HG03064 (cell line): Measurements from ENCODE around the gene BACH2.
"Not testable (repeated sequence)": the region's sequence is repeated elsewhere in the genome, so short reads cannot be mapped to it uniquely, and the experiment has no call there.

Experiments
- ATAC-seq: cut with Tn5 transposase; IDR thresholded peaks from one replicate; pipeline ENCODE4 v1.9.1; 2021; ENCODE audit warnings: low read depth; ENCODE audit not compliant: unreplicated experiment

BACH2 gene

DNA sequence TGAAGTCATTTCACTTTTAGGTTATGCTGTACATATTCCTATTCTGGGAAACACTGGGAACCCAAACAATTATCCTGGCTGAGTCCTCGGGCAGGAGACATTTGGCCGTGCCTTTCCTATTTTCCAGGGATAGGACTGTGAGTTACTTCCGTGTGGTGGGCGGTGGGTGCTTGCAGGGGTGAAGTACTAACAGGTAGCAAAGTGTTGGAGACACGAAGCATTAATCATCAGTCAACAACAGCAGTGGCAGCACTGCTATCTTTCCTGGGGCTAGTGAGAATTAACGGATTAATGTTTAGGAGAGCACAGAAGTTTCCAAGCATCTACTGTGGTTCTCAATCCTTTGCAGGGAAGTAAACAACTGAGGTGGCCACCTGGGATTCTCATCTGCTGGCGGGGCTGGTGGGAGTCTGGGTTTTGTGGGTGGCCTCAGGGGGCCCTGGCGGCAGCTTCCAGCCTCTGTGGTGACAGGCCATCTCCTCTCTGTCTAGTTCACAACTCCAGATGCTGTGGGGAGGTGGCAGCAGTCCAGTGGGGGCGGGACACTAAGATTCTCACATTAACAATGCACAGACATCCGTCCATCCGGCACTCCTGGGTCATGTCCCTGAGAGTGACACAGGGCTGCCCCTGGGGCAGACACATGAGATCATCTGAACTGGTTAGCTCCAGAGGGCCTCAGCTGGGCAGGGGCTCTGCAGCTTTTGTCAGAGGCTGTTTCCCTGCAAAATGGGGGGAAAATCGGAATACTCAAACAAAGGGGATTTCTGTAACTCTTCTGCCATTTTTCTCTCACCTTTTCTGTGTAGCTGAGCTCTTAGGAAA, 311.5 kb downstream of the BACH2 start:
- no peak for ATAC-seq

DNA sequence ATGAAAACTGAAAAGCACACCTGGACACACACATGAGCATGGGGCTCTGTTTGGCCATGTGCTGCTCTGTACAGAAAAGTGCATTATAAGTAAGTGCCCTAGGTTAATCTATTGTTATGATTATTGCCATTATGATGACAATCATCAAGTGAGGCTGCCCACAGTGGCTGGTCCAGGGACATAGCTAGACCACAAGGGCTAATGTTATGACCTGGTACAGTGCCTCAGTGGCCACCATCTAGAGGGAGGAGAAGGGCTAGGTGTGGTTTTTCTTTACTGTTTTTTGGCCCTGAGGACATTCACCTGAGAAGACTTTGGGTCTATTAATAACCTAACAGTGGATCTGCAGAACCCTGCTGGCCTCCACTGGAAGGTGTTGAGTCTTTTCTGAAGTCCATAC, 316.3 kb downstream of the BACH2 start:
- ATAC-seq = no peak

DNA sequence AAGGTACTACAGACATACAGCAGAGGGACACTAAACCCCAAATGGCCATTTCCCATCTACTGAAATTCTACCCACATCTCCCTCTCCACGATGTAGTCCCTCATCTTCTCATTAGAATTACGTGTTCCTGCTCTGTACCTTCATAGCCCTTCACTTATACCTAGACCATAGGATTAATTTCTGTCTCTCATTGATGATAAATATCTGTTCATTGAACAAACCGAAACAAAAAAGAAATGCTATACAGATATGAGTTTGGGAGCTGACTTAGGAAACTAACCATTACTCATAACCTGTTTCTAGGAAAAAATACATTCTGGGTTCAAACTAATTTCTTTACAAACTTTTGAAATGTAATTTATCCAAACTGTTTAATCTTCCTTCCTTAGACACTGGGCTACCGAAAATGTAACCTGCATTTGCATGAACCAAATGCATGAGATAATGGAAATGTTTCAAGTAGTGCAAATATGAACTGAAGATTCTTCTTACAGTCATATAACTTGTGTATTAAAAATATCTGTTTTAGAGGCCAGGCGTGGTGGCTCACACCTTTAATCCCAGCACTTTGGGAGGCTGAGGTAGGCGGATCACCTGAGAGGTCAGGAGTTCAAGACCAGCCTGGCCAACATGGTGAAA, 317.0 kb downstream of the BACH2 start:
- no peak for ATAC-seq

DNA sequence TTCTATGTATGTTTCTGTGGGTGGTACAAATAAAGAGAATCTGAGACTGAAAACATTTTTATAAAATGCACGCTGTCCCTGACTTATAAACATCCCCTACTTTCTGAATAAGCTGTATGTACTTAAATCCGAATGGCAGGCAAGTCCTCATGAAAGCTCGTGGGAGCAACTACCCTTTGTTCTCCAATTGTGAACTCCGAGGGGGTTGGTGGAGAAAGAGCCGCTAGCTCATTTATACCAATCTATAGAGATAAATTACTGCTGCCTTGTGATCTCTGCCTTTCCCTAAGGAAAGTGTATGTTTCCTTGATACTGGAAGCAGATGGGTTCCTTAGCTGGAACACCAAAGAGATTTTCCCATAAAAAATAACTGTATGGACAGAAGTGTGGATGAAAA, 317.9 kb downstream of the BACH2 start:
- no peak for ATAC-seq

DNA sequence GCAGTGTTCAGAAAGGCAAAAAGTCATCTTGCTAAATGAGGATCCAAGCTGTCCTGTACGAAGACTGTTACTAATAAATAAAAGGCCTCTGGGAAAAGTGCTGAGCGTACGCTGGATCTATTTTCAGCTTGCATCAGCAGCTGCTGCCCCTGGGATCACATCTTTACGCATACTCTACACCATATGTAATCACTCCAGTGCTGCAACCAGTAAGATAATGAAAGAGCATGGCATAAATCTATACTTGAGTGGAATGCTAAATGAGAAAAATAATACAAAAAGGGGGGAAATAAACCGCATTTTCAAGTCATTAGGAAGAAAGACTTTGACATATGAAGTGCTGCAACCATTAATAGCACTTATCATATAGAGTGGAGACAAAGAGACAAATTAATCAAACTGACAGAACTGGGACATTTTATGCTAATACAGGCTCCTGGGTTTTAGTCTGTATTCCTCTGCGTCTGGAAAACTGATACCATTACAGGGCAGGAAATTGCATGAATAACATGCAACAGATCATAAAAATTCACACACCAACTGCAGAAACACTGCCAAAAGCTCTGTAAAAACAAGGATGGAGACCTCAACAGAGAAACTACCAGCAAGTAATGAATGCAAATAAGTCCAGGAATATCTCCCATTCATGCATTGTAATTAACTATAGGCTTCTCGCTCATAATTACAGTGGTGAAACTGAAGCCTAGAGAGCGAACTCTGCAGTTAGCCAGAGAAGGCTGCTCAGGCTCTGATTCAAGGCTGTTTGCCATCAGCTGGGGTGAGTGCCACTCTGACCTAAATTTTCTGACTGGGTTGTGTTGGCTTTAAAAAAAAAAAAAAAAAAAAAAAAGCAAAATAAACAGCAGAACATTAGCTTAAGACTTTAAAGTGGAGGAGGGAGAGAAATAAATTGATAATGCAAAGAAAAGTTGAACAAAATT, 318.6 kb downstream of the BACH2 start:
- no peak for ATAC-seq

DNA sequence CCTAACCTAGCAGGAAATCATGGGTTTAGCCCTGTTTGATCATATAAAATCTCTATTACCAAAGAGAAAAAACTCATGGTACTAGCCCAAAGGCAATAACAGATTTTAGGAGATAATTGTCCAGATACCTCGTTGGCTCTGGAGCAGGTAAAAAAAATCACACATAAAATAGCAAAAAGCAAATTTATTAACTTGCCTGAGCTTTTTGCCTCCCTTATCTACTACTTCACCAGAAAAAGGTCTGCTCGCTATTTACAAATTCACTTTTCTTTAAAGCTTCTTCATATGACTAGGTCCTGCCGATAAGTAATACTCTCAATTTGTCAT, 320.0 kb downstream of the BACH2 start:
- ATAC-seq = no peak

DNA sequence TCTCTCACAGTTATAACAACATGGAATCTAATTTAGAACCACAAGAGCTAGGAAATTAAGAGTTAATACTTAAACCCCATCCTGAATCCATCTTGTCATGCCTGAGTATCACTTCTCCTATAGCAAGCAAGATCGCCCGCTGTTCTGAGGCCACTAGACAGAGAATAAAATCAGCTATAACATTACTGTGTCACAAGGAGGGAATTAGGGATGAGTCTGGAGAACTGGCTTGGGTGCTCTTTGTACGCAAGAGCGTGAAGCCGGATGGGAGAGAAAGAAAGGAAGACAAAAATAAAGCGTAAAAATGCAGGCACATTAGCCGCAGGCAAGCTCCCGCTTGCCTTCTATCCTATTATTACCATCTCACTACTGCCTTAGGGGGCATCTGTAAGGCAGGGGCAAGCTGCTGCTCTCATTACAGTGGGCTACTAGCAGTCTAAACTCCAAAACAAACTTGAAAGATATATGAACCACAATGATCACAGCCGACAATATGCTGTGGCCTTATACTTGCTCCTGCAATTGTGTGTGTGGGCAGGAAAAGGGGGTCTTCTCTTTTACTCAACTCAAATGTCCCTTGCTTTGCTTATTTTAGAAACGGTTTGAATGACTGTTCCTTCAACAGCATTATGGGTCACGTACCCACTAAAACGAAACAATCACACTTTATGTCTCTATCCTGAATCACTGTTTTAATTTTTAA, 320.5 kb downstream of the BACH2 start:
- no peak for ATAC-seq

DNA sequence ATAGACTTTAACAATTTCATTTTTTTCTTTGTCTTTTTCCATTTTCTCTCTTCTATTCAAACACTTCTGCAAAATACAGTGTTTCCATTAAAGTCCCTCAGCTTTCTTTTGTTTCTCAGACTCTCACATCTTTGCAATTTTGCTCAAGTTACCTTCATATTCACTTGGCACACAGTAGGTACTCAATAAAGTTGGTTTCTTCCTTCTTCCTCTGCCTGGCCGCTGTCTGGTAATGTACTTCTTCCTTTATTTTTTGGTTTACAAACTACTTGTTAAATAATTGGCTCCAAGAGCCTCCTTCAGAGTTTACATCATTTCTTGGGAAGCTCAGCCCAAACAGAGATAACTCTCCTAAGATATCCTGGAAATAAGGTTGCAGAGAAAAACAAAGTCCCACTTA, 321.3 kb downstream of the BACH2 start:
- no peak for ATAC-seq

DNA sequence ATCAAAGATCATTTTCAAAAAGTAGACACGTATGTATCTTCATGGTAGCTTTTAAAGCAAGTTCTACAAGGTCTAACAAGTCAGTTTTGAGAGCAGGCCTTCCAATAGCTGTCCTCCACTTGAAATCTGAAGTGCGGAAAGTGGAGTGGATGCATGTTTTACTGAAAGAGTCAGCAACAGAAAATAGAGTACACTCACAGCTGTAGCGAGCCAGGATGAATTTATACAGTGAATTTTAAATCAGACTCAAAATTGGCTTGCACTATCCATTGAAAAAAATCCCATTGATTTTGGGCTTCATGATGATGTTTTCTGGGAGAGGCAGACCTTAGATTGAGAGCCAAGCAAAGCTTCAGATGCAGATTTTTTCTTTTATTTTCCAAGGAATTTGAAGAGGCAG, 321.8 kb downstream of the BACH2 start:
- ATAC-seq = no peak

DNA sequence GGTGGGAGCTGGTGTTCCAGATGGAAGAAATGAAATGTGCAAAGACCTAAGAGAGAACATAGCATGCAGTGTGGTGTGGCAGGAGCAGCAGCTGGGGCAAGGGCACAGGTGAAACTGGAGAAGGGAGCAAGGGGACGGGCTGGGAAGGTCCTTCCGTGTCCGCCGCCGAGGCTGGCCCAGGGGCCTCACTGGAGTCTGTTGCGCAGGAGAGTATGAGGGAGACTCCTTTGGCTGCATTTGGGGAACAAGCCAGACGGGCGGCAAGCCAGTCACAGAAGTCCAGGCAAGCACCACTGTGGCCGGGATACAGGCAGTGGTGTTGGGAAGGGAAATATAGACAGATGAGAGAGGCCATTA, 324.6 kb downstream of the BACH2 start:
- no peak for ATAC-seq

DNA sequence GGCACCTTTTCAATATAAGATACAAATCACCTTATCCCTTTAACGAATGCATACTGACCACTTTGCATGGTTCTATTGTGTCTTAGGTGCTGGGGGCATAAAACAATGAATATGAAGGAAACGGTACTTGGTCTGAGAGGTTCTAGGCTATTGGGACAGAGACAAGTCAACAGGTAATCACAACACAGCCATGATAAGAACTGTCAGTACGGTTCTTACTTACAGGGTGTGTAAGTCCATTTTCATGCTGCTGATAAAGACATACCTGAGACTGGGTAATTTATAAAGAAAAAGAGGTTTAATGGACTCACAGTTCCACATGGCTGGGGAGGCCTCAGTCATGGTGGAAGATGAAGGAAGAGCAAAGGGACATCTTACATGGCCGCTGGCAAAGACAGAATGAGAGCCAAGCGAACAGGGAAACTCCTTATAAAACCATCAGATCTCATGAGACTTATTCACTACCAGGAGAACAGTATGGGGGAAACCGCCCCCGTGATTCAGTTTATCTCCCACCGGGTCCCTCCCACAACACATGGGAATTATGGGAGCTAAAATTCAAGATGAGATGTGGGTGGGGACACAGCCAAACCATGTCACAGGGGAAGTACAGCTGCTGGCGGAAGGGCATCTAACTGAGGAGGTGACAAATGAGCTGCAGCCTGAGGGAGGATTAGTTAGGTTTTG, 325.2 kb downstream of the BACH2 start:
- not testable (repeated sequence) for ATAC-seq

DNA sequence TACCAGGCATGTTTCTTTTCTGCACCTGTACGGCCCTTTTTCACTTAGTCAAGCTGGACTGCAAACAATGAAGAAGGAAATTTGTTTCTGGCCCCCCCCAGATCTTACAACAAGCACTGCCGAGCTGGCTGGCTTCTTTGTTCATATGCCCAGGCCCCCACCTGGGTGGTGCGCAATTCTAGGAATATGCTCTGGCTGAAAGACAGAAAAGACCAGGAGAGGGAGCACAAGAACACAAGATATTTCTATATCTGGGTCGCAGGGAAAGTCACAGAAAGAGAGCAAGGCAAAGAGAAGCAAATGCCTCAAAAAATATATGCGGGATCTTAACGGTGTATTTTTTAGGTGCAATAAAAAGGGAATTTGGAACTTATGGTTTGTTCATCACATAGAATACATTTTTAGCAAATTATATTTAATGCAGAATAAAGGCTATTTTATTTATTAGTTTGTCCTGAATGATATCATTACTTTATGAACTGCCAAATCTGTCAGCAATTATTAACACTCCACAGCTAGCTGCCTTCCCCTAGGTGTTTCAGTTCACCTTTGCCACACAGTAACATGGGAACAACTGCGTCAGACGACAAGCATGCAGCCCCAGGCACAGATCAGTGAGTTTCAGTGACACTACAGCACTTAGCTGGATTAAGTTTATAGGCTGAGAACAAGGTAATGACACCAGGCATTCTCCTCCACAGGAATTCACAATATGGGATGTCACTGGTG, 325.9 kb downstream of the BACH2 start:
- ATAC-seq = no peak

DNA sequence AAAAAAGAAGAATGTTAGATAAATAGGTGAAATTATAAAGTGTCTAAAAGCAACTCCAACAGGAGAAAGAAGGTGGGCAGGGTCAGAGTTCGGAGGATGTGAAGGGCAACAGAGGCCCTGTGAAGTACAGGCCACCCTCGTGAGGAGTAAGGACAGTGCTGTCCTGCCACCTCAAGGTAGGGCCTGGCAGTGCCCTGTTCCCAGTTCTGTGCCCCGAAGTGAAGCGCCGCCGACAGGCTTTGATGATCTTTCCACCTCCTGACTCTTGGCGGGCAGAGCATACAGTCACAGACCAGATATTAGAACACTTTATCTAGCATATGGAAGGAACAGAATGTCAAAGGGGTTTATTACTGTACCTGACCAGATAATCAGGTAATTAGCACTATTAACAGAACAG, 326.6 kb downstream of the BACH2 start:
- no peak for ATAC-seq

DNA sequence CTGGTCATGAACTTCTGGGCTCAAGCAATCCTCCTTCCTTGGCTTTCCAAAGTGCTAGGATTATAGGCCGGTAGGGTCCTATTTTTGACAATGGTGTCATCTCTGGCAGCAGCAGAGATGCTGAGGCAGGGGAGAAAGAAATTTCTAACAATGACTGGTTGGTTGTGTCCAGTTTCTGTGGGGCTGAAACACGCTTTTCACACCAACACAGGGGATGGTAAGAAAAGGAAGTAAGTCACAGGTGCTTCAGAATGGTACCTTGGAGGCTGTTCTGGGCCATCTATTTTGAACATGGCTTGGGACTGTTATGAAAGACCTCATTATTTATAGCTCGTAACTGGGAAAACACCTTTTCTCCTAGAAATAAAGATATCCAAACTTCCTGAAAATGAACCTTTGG, 329.7 kb downstream of the BACH2 start:
- no peak for ATAC-seq

DNA sequence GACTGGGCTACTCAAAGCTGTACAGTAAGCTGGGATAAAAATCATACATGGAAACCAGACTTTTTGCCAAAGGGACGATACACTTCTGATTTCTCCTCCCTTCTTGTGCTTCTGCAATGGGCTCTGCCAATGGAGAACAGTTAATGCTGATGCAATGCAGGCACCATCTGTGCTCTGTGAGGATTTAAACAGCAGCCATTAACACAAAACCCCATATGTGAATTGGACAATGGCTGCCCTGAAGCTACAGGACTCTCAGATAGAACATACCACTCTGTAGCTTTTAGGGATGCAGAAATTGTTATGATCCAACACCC, 330.5 kb downstream of the BACH2 start:
- ATAC-seq = no peak

DNA sequence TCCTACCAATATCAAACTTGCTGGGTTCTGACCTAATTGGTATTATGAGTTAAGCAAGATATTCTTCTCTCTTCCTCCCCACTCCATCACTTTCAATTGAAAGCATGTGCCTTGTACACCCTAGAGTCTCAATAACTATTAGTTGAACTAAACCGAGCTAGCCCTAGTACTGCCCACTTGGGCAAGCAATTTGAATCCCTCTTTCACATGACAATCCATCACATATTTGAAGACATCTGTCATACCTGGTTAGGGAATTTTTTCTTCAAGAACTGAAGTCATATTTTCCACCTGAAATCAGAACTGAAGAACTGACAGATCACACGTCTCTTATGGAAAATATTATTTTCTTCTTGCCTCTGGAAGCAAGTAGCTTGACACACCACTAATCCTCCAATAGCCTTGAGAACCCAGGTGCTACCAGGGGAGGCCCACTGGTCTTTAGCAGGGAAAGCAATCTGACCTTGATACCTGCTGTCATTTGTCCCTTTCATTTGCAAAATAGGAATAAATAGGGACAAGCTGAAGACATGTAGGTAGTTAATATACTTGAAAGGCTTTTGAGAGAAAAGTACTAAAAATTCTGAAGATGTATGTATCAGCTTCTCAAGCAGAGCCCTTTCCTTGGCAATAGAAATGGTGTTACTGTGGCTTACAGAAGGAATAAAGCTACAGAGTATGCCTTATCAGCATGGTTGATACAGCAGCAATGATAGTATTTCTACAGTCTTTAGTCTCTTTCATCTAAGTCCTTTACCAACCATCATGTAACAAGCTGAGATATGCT, 331.0 kb downstream of the BACH2 start:
- no peak for ATAC-seq

DNA sequence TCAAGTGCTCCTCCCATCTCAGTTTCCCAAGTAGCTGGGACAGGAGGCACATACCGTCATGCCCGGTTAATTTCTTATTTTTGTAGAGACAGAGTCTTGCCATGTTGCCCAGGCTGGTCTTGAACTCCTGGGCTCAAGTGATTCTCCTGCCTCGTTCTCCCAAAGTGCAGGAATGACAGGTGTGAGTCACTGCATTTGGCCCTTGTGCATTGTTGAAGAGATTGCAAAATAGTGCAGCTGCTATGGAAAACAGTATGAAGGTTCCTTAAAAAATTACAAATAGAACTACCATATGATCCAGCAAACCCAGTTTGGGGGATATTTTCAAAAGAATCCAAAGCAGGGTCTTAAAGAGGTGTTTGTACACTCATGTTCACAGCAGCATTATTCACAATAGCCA, 333.3 kb downstream of the BACH2 start:
- ATAC-seq = no peak

DNA sequence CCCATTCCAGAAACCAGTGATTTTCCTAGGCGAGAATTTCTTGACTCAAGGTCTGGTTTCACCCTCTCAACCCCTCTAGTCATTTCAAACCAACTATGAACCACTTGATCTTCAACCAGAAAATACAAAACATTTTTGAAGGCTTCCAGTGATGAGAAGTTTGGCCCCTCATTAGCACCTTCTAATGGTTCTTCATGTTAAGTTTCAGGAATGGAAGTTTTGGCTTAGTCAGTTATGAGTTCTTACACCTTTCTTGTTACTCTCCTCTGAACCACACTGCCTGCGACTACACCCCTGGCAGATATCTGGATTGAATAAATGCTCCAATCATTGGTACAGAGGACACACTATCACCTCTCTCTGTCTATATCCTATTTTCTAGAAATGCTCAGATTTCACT, 335.2 kb downstream of the BACH2 start:
- no peak for ATAC-seq

DNA sequence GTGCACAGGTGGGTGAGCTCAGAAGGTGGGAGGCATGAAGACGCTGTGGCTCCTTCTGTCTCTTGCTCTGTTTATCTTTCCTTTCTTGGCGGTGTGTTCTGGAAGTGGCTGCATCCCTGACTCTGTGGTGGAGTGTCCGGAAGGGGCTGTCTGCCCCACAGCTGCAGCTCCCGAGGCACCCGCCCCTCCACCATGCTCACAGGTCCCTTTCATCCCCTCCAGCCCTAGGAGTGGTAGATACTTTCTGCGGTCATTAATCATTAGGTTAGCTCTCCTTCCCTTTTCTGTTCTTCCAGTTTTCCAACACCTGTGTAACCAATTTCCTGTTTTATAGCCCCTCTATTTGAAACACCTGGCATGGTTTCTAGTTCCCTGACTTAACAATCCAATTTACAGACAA, 336.8 kb downstream of the BACH2 start:
- no peak for ATAC-seq
